ENCODE measurements around the gene SH3BP4. TPM values are rescaled to one million over a fixed set of nuclear protein-coding genes. Genes with fewer than 3 reads are reported as not detected.

SH3BP4 gene
- total and polyA plus RNA-seq, 10 of the 15 experiments (the other 5 are each of a cell fraction or from before 2014, with no cell fraction given), result 0.03 to 0.36 TPM; not detected in 8

- H3K36me3 ChIP-seq (ENCODE audit: control insufficient read depth in 2 of 2, insufficient read depth in 2 of 2, low read length in 1 of 2), result no peaks in the 10 kb centered on the region
- H2AFZ ChIP-seq (ENCODE audit: control insufficient read depth, low read depth, low read length), result no peak overlapping the region
- FAIRE-seq, result no peak
- 17% methylated on average over 5 of the region's 5 CpGs for WGBS (ENCODE audit: insufficient coverage, insufficient replicate concordance, low lambda C conversion rate, missing lambda C conversion rate)
- ChIA-PET POLR2A (no interaction called here), SMC1A (ENCODE audit: uncharacterized antibody, unreplicated experiment) (no interaction called here), RAD21 (ENCODE audit: unreplicated experiment) (no interaction called here), CTCF (no interaction called here)
- in situ Hi-C loops (cut with MboI) (no loop called here), intact Hi-C loops (cut with micrococcal nuclease; ENCODE audit: unreplicated experiment) (no loop called here)
- no peak overlapping the region for H3K27ac ChIP-seq (ENCODE audit: control insufficient read depth, insufficient read depth)
- H3K4me2 ChIP-seq (ENCODE audit: control insufficient read depth, insufficient read depth), result no peak overlapping the region
- no peaks in the 10 kb centered on the region for H3K9me3 ChIP-seq (replicated peaks; ENCODE audit: control insufficient read depth, insufficient read depth, low read length)
- ATAC-seq, result no peak
- no peaks in the 10 kb centered on the region for H4K20me1 ChIP-seq (ENCODE audit: control insufficient read depth, insufficient read depth)
- no peak overlapping the region for H3K9ac ChIP-seq (ENCODE audit: control insufficient read depth, insufficient read depth, low read length)
- H3K4me1 ChIP-seq (ENCODE audit: control insufficient read depth, insufficient read depth, low read length), result no peaks in the 10 kb centered on the region
- no peak overlapping the region for H3K4me3 ChIP-seq
- H3K79me2 ChIP-seq (ENCODE audit: control insufficient read depth, insufficient read depth, low read length), result no peaks in the 10 kb centered on the region
- no peak for DNase-seq (ENCODE audit: low read depth, low spot score)
- no TSS peak for BruUV-seq (replicated peaks)
- H3K27me3 ChIP-seq (replicated peaks in 1 of 2; ENCODE audit: control insufficient read depth in 2 of 2, insufficient read depth in 2 of 2, low read length in 1 of 2), result no peaks in the 10 kb centered on the region
- TF ChIP-seq BMI1 (IDR thresholded peaks at IDR 0.05; ENCODE audit: borderline replicate concordance) (no peak), E4F1 (IDR thresholded peaks at IDR 0.05; ENCODE audit: borderline replicate concordance, partially characterized antibody) (no peak), RAD51 (IDR thresholded peaks at IDR 0.05) (no peak), HCFC1 (IDR thresholded peaks at IDR 0.05; ENCODE audit: low read length) (no peak), CBX5 (IDR thresholded peaks at IDR 0.05; ENCODE audit: low read depth) (no peak), E2F8 (IDR thresholded peaks at IDR 0.05; ENCODE audit: low read depth, partially characterized antibody) (no peak), MAX (IDR thresholded peaks at IDR 0.05; ENCODE audit: low read depth, low read length) (no peak), WRNIP1 (IDR thresholded peaks at IDR 0.05; ENCODE audit: borderline replicate concordance, low read depth, low read length) (no peak), CHD4 (IDR thresholded peaks at IDR 0.05) (no peak), HSF1 (IDR thresholded peaks at IDR 0.05; ENCODE audit: low read depth, low read length) (no peak), MEF2A (IDR thresholded peaks at IDR 0.05; ENCODE audit: insufficient read depth, low read depth, low read length) (no peak), ZBTB33 (IDR thresholded peaks at IDR 0.05) (no peak), NR2C2 (IDR thresholded peaks at IDR 0.05; ENCODE audit: borderline replicate concordance, control insufficient read depth, insufficient read length, low read depth) (no peak), BACH1 (IDR thresholded peaks at IDR 0.05; ENCODE audit: borderline replicate concordance) (no peak)
These were observed 16.5 kb upstream of the SH3BP4 start for GRCh38 chr2:234935311-234935710.

All from GM12878 (cell line).